Right lobe of liver (tissue), 6 donors: ENCODE results near the gene FAM210B. TPM values are rescaled to one million over a fixed set of nuclear protein-coding genes. Genes with fewer than 3 reads are reported as not detected.

ENCODE experiments used
- ATAC-seq, 4 donors: fragments of 200-7000 bp; cut with Tn5 transposase; one replicate each; pipeline ENCODE4 v1.9.1; 2020; ENCODE audit warnings: mild to moderate bottlenecking in 4 of 4, moderate library complexity in 4 of 4
- DNase-seq, 3 donors: peaks; one replicate each; pipeline ENCODE4 v3.0.0-alpha.2; 2020
- H3K27ac ChIP-seq, 3 donors: fragments of 200-600 bp; one replicate each; pipeline ENCODE4 v1.8.0; 2022
- H3K27me3 ChIP-seq, 2 donors: fragments of 200-600 bp; one replicate each; pipeline ENCODE4 v1.8.0; 2022
- H3K36me3 ChIP-seq, 4 donors: fragments of 200-600 bp; sonication (generic) in 1 of 4; one replicate each; pipeline versions ENCODE4 v1.5.1 to v1.8.0; 2017 to 2022; ENCODE audit warnings: control low read depth in 1 of 4
- H3K4me1 ChIP-seq, 4 donors: fragments of 200-600 bp; sonication (generic) in 1 of 4; one replicate each; pipeline versions ENCODE4 v1.5.1 to v1.8.0; 2017 to 2022; ENCODE audit warnings: control low read depth in 1 of 4
- H3K4me3 ChIP-seq, 3 donors: fragments of 200-600 bp; one replicate each; pipeline ENCODE4 v1.8.0; 2022
- H3K9me3 ChIP-seq, 4 donors: fragments of 200-600 bp; sonication (generic) in 1 of 4; one replicate each; pipeline versions ENCODE4 v1.5.1 to v1.8.0; 2017 to 2022; ENCODE audit warnings: control low read depth in 1 of 4
- POLR2A ChIP-seq: fragments of 450-650 bp; IDR thresholded peaks from one replicate; pipeline ENCODE4 v1.6.1; 2017; ENCODE audit warnings: antibody characterized with exemption, mild to moderate bottlenecking
- WGBS: methylation state at CpG from one replicate; pipeline ENCODE4 v1.1.6; 2018; ENCODE audit warnings: low coverage, low lambda C conversion rate; ENCODE audit not compliant: insufficient coverage; ENCODE audit errors: missing lambda C conversion rate; 5-methylcytosine and 5-hydroxymethylcytosine counted together
- intact Hi-C, 2 donors: fragments of 100-400 bp; cut with DNase I; formaldehyde crosslinking; loops; one replicate each; pipeline versions ENCODE4 v1.11.2 to v1.14.1; 2022
- total RNA-seq, 6 experiments: library from RNA; depleted of rRNA in 2 of 6; stranded (reverse); fragments of >200 nt in 2 of 6; fragmentation: NEBNext Ultra II Directional in 3 of 6; extraction: Animal tissue kit (Norgen Biotek cat#: 25700) in 3 of 6; gene quantifications; one replicate each; pipeline versions ENCODE4 v1.1.0 to v1.2.4, GENCODE V29; 2016 to 2023
- TF ChIP-seq, protein P1 (sequence below), 4 donors: fragments of 200-600 bp in 3 of 4; fragments of 450-650 bp in 1 of 4; IDR thresholded peaks; one replicate each; pipeline versions ENCODE4 v1.5.1 to v1.8.0; 2016 to 2022; ENCODE audit warnings: antibody characterized with exemption in 4 of 4, mild to moderate bottlenecking in 2 of 4
- donor health status: DM: no; HTN: yes; CAD: no.
- donor health status: DM: no; HTN: no; CAD: no.
- donor health status: DM: no; HTN: no; CAD: no.
- donor health status: DM: no; HTN: yes; CAD: no.
- donor health status: DM: no; HTN: yes; CAD: no.

FAM210B gene
- total RNA-seq, 6 experiments from 2014 or later, result 31.6 to 66.5 (median 42.8) TPM

DNA sequence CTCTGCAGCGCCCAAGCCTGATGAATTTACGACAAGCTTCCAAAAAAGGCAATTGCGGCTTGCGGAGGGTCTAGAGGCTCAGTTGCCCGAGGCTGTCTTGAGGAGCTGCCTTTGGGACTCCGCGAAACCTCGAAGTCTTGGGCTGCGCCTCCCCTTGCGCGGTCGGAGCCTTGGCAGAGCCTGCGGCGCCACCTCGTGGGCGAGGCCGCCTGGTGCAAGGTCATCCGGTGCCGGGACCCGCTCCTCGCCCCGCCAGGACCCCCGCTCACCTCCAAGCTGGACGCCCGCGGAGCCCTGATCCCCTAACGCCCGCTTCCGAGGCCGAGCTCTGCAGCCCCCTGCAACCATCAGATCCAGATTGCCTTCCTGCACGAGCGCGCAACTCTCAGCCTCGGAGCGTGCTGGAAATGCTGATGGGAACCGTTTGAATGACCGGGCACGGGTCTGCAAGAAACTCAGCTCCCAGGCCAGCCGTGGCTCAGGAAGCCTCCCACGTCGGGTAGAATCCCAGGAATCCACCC lies 14.9 kb upstream of the FAM210B start:
- Histone ChIP-seq H3K4me3 (no peak overlapping the region), H3K4me1 (peaks cover 0 to 17% (median 0%) of the 10 kb centered on the region in 4 donors), H3K36me3 (no peaks in the 10 kb centered on the region), H3K27me3 (peaks cover 0 to 8% of the 10 kb centered on the region in 2 donors), H3K27ac (no peak overlapping the region), H3K9me3 (no peaks in the 10 kb centered on the region)
- WGBS, result 4% methylated on average over 14 of the region's 41 CpGs
- DNase-seq (peak; percentile 52 to 56 (median 54)), ATAC-seq (peak; percentile 64 to 77 (median 72))
- intact Hi-C loops, result loop anchor here in 1 of 2 donors (10.0 kb wide), 1 partner anchor 89 kb away; no protein-coding TSS in a partner anchor
- TF ChIP-seq POLR2A, result no peak
- TF ChIP-seq, protein P1, sequence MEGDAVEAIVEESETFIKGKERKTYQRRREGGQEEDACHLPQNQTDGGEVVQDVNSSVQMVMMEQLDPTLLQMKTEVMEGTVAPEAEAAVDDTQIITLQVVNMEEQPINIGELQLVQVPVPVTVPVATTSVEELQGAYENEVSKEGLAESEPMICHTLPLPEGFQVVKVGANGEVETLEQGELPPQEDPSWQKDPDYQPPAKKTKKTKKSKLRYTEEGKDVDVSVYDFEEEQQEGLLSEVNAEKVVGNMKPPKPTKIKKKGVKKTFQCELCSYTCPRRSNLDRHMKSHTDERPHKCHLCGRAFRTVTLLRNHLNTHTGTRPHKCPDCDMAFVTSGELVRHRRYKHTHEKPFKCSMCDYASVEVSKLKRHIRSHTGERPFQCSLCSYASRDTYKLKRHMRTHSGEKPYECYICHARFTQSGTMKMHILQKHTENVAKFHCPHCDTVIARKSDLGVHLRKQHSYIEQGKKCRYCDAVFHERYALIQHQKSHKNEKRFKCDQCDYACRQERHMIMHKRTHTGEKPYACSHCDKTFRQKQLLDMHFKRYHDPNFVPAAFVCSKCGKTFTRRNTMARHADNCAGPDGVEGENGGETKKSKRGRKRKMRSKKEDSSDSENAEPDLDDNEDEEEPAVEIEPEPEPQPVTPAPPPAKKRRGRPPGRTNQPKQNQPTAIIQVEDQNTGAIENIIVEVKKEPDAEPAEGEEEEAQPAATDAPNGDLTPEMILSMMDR (IDR thresholded peaks at IDR 0.05), result peak; percentile 68 to 77 (median 73)

DNA sequence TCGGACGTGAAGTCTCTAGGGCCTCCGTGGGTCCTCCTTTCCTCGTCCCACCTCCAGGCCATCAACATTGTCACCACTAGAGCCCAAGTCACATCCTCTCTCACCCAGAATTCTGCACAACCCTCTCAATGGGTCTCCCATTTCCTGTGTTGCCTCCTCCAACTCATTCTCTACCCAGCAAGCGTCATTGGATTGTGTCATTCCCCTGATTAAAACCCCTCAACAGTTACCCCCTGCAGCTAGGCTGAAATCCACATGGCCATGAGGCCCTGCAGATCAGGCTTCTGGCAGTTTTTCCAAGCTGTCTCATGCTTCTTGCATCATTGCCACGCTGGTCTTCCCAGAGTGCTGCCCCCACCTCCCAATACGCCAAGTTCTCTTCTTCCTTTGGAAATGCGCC lies 12.9 kb upstream of the FAM210B start:
- 70% methylated on average over 8 of the region's 8 CpGs for WGBS
- H3K27ac ChIP-seq, result no peak overlapping the region
- DNase-seq (no peak), ATAC-seq (no peak)
- H3K27me3 ChIP-seq, result peaks cover 0 to 8% of the 10 kb centered on the region in 2 donors
- no peak overlapping the region for H3K4me3 ChIP-seq
- H3K36me3 ChIP-seq, result no peaks in the 10 kb centered on the region
- peaks cover 0 to 17% (median 0%) of the 10 kb centered on the region in 4 donors for H3K4me1 ChIP-seq
- no peaks in the 10 kb centered on the region for H3K9me3 ChIP-seq
- TF ChIP-seq, protein P1 (IDR thresholded peaks at IDR 0.05), result no peak
- TF ChIP-seq POLR2A, result no peak
- intact Hi-C loops, result loop anchor here in 1 of 2 donors (10.0 kb wide), 1 partner anchor 91 kb away; no protein-coding TSS in a partner anchor

DNA sequence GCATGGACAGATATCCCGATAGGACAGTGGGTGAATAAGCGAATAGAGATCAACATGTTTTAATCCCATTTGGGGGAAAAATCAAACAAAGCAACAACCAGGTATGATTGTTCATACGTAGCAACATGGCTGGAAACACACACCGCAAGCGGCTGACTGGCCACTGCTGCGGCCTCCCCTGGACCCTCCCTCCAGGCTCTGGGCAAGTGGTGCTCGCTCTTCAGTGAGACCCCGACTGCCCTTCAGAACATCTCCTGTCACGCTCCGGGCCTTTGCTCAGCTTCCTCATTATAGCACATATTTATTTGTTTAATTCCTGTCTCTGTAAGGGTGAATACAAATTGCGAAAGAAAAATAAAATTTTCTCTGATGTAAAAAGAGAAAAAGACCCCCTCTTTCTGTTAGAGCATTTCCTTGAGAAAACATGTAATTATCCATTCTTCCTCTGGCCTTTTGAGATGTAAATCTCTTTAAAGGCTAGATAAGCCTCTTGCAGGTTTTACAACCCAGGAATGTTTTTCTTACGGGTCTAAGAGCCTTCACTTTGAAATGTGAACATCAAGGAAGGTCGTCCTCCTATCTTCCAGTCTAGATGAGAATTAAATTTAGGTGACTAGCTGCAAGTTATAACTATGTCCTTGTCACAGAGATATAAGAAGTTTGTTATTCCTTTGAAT lies 11.0 kb upstream of the FAM210B start:
- Histone ChIP-seq H3K4me1 (peaks cover 0 to 17% (median 0%) of the 10 kb centered on the region in 4 donors), H3K4me3 (peak overlapping the region in 1 of 3 donors; percentile 1), H3K9me3 (no peaks in the 10 kb centered on the region), H3K27me3 (peaks cover 0 to 8% of the 10 kb centered on the region in 2 donors), H3K27ac (peak overlapping the region in 1 of 3 donors; percentile 24), H3K36me3 (no peaks in the 10 kb centered on the region)
- DNase-seq (no peak), ATAC-seq (no peak)
- intact Hi-C loops, result loop anchor here in 1 of 2 donors (10.0 kb wide), 1 partner anchor 93 kb away; no protein-coding TSS in a partner anchor
- TF ChIP-seq, protein P1 (IDR thresholded peaks at IDR 0.05), result no peak
- no peak for TF ChIP-seq POLR2A
- WGBS, result 62% methylated on average over 11 of the region's 13 CpGs

DNA sequence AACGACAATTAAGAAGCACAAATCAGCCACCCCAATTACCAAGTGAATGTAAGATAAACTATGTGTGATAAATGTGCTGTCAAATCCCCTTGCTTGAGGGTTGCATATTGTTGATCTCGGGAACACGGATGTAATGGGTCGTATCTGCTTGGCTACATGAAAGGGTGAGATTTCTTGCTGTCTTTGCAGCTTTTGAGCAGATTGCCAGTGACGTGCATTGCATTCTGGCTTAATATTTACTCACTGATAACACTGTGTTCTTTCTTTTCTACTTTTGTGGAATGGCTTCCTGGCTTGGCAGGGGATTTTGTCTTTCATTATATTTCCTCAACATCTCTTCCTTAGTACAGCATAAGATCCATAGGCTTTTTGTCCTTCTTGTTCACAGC lies 10.5 kb upstream of the FAM210B start:
- Histone ChIP-seq H3K27ac (peak overlapping the region in 1 of 3 donors; percentile 24), H3K4me3 (peak overlapping the region in 1 of 3 donors; percentile 1), H3K9me3 (no peaks in the 10 kb centered on the region), H3K4me1 (peaks cover 0 to 17% (median 0%) of the 10 kb centered on the region in 4 donors), H3K36me3 (no peaks in the 10 kb centered on the region), H3K27me3 (peaks cover 0 to 8% of the 10 kb centered on the region in 2 donors)
- no peak for TF ChIP-seq POLR2A
- TF ChIP-seq, protein P1 (IDR thresholded peaks at IDR 0.05), result no peak
- DNase-seq, result peak in 1 of 3 donors; percentile 63
- ATAC-seq, result peak; percentile 82 to 93 (median 91)
- intact Hi-C loops, result loop anchor here in 1 of 2 donors (10.0 kb wide), 1 partner anchor 93 kb away; no protein-coding TSS in a partner anchor
- WGBS, result 5% methylated on average over 5 of the region's 5 CpGs
